ENCODE data around the gene SLC26A5. TPM values are rescaled to one million over a fixed set of nuclear protein-coding genes. Genes with fewer than 3 reads are reported as not detected.
"Not testable (repeated sequence)": the region's sequence is repeated elsewhere in the genome, so short reads cannot be mapped to it uniquely, and the experiment has no call there.

Gene SLC26A5
- total RNA-seq, 4 donors from 2014 or later, result not detected

- intact Hi-C loops (cut with DNase I; ENCODE audit: low total_unique reads), result no loop called here
- H3K27me3 ChIP-seq, result no peaks in the 10 kb centered on the region
- no peak for TF ChIP-seq POLR2A (IDR thresholded peaks at IDR 0.05)
- TF ChIP-seq CTCF (IDR thresholded peaks at IDR 0.05 in 4 of 5, conservative IDR thresholded peaks at IDR 0.05 in 1 of 5), result no peak
- no peaks in the 10 kb centered on the region for H3K4me1 ChIP-seq
- H3K4me3 ChIP-seq, result no peak overlapping the region
- in situ Hi-C loops (cut with MboI; ENCODE audit: low sequenced_read_pairs in 4 of 4), result no loop called here
- H3K9me3 ChIP-seq, result no peaks in the 10 kb centered on the region
- ATAC-seq (no peak), DNase-seq (no peak)
- no peaks in the 10 kb centered on the region for H3K36me3 ChIP-seq
- no peak overlapping the region for H3K27ac ChIP-seq
These were observed 32.6 kb downstream of the SLC26A5 start for GRCh38 chr7:103413407-103413806.

- intact Hi-C loops (cut with DNase I; ENCODE audit: low total_unique reads) (no loop called here), in situ Hi-C loops (cut with MboI; ENCODE audit: low sequenced_read_pairs in 4 of 4) (no loop called here)
- Histone ChIP-seq H3K36me3 (no peaks in the 10 kb centered on the region), H3K4me3 (no peak overlapping the region), H3K4me1 (no peaks in the 10 kb centered on the region), H3K9me3 (no peaks in the 10 kb centered on the region), H3K27ac (no peak overlapping the region), H3K27me3 (no peaks in the 10 kb centered on the region)
- TF ChIP-seq CTCF (IDR thresholded peaks at IDR 0.05 in 4 of 5, conservative IDR thresholded peaks at IDR 0.05 in 1 of 5) (no peak), POLR2A (IDR thresholded peaks at IDR 0.05) (no peak)
- ATAC-seq (no peak), DNase-seq (no peak)
These were observed 33.9 kb downstream of the SLC26A5 start for GRCh38 chr7:103412151-103412550.

- H3K4me3 ChIP-seq; H3K36me3 ChIP-seq; DNase-seq; H3K27me3 ChIP-seq; H3K4me1 ChIP-seq; H3K27ac ChIP-seq; in situ Hi-C loops (cut with MboI; ENCODE audit: low sequenced_read_pairs in 4 of 4); ATAC-seq; H3K9me3 ChIP-seq: not testable (repeated sequence)
- intact Hi-C loops (cut with DNase I; ENCODE audit: low total_unique reads), result loop anchor here (5.0 kb wide), 1 partner anchor 109 kb away; the partner anchor contains the start of gene PMPCB
These were observed 40.0 kb downstream of the SLC26A5 start for GRCh38 chr7:103405789-103406613.

- in situ Hi-C loops (cut with MboI; ENCODE audit: low sequenced_read_pairs in 4 of 4); H3K9me3 ChIP-seq; H3K4me1 ChIP-seq; H3K4me3 ChIP-seq; H3K27me3 ChIP-seq; DNase-seq; H3K27ac ChIP-seq; intact Hi-C loops (cut with DNase I; ENCODE audit: low total_unique reads); H3K36me3 ChIP-seq; ATAC-seq: not testable (repeated sequence)
These were observed 46.3 kb downstream of the SLC26A5 start for GRCh38 chr7:103399687-103400086.

- no peak overlapping the region for H3K27ac ChIP-seq
- H3K4me1 ChIP-seq, result no peaks in the 10 kb centered on the region
- DNase-seq (no peak), ATAC-seq (no peak)
- intact Hi-C loops (cut with DNase I; ENCODE audit: low total_unique reads), result no loop called here
- H3K36me3 ChIP-seq, result no peaks in the 10 kb centered on the region
- H3K27me3 ChIP-seq, result no peaks in the 10 kb centered on the region
- TF ChIP-seq POLR2A (IDR thresholded peaks at IDR 0.05) (no peak), CTCF (IDR thresholded peaks at IDR 0.05 in 4 of 5, conservative IDR thresholded peaks at IDR 0.05 in 1 of 5) (no peak)
- no peaks in the 10 kb centered on the region for H3K9me3 ChIP-seq
- H3K4me3 ChIP-seq, result no peak overlapping the region
- in situ Hi-C loops (cut with MboI; ENCODE audit: low sequenced_read_pairs in 4 of 4), result no loop called here
These were observed 47.4 kb downstream of the SLC26A5 start for GRCh38 chr7:103398483-103399127.

Measured in gastrocnemius medialis (tissue), 4 donors.